ENCODE results near the gene DNAJB1. TPM values are rescaled to one million over a fixed set of nuclear protein-coding genes. Genes with fewer than 3 reads are reported as not detected.

DNAJB1 gene
- total and polyA plus RNA-seq, 2 of the 4 experiments (the other 2 are of a cell fraction): 88.2 to 95.4 TPM

GRCh38 chr19:14545716-14546082, 27.5 kb upstream of the DNAJB1 start:
- Histone ChIP-seq H2AK9ac (replicated peaks; ENCODE audit: low read depth, low read length, poor library complexity) (peak overlapping the region; percentile 42), H4K5ac (ENCODE audit: low read depth, low read length) (no peak overlapping the region), H3K4me2 (ENCODE audit: low read depth, low read length) (no peak overlapping the region), H4K8ac (ENCODE audit: low read depth in 2 of 2, low read length in 2 of 2) (no peak overlapping the region), H3K27ac (ENCODE audit: insufficient read depth, low read length) (no peak overlapping the region), H2BK20ac (ENCODE audit: low read depth, low read length) (no peak overlapping the region), H3K18ac (ENCODE audit: low read depth, low read length) (no peak overlapping the region), H3K79me1 (ENCODE audit: low read depth in 1 of 2, low read length in 2 of 2) (peaks cover 12 to 54% of the 10 kb centered on the region in 2 experiments), H3K9me1 (ENCODE audit: insufficient read depth, low read length) (peaks cover 14% of the 10 kb centered on the region; the same call in 1 of the 2 replicates), H3K27me3 (ENCODE audit: control insufficient read depth, insufficient read depth, low read length) (no peaks in the 10 kb centered on the region), H3K9me3 (ENCODE audit: control insufficient read depth, insufficient read depth, low read length) (no peaks in the 10 kb centered on the region), H3K36me3 (ENCODE audit: control insufficient read depth, insufficient read depth, low read length) (no peaks in the 10 kb centered on the region), H3K56ac (ENCODE audit: extremely low read depth, insufficient read depth, low read length) (no peak overlapping the region), H2AK5ac (ENCODE audit: low read depth, low read length) (no peak overlapping the region), H3K4ac (ENCODE audit: low read depth, low read length) (no peak overlapping the region), H3K9ac (ENCODE audit: low read depth, low read length) (no peak overlapping the region), H2BK5ac (ENCODE audit: low read depth, low read length, poor library complexity, severe bottlenecking) (no peak overlapping the region), H4K20me1 (ENCODE audit: insufficient read depth, low read length) (peaks cover 19% of the 10 kb centered on the region), H3K4me1 (ENCODE audit: control insufficient read depth, insufficient read depth, low read length) (peaks cover 6% of the 10 kb centered on the region; the same call in 1 of the 2 replicates), H4K91ac (ENCODE audit: insufficient read depth, low read depth, low read length) (no peak overlapping the region), H2BK120ac (ENCODE audit: low read depth, low read length) (no peak overlapping the region), H3K14ac (replicated peaks; ENCODE audit: low read depth, low read length) (no peak overlapping the region), H3K23ac (ENCODE audit: low read depth, low read length) (no peak overlapping the region), H2AFZ (replicated peaks; ENCODE audit: low read length, poor library complexity) (no peak overlapping the region), H2BK15ac (ENCODE audit: low read depth, low read length) (no peak overlapping the region), H3K4me3 (ENCODE audit: insufficient read depth, low read depth, low read length) (no peak overlapping the region)
- whole genome bisulfite sequencing, 2 experiments (ENCODE audit: extremely low coverage in 2 of 2, insufficient read length in 1 of 2): 50% methylated on average over 2 of the region's 9 CpGs; no CpG with 5 or more reads in 1 of the 2 experiments
- BruUV-seq (replicated peaks): no TSS peak
- in situ Hi-C loops (cut with MboI; ENCODE audit: low sequenced_read_pairs): no loop called here
- POLR2A ChIA-PET (ENCODE audit: unreplicated experiment): no interaction called here
- dilution Hi-C loops (cut with HindIII; ENCODE audit: low sequenced_read_pairs, unreplicated experiment): no loop called here
- CTCF ChIA-PET: interaction anchor here (1.7 kb wide), 1 partner anchor 12 kb away, joined by 5 read pairs; no protein-coding TSS in a partner anchor
- ATAC-seq (ENCODE audit: low read depth) (no peak), DNase-seq (no peak)
- TF ChIP-seq RCOR1 (IDR thresholded peaks at IDR 0.05; ENCODE audit: insufficient replicate concordance, low read length): no peak
- no peak for TF ChIP-seq MXI1 (IDR thresholded peaks at IDR 0.05; ENCODE audit: borderline replicate concordance, low read depth, low read length)
- TF ChIP-seq SMC3 (IDR thresholded peaks at IDR 0.05; ENCODE audit: low read depth, low read length): no peak
- no peak for TF ChIP-seq CEBPB (IDR thresholded peaks at IDR 0.05; ENCODE audit: low read depth, low read length)
- no peak for TF ChIP-seq NFE2L2 (IDR thresholded peaks at IDR 0.05; ENCODE audit: low read depth, low read length)
- TF ChIP-seq MAFK (IDR thresholded peaks at IDR 0.05; ENCODE audit: low read depth, low read length): no peak
- TF ChIP-seq RAD21 (IDR thresholded peaks at IDR 0.05; ENCODE audit: low read length): no peak
- TF ChIP-seq FOS (IDR thresholded peaks at IDR 0.05; ENCODE audit: low read depth, low read length): no peak
- no peak for TF ChIP-seq BHLHE40 (IDR thresholded peaks at IDR 0.05; ENCODE audit: low read depth, low read length)
- TF ChIP-seq, protein P1, sequence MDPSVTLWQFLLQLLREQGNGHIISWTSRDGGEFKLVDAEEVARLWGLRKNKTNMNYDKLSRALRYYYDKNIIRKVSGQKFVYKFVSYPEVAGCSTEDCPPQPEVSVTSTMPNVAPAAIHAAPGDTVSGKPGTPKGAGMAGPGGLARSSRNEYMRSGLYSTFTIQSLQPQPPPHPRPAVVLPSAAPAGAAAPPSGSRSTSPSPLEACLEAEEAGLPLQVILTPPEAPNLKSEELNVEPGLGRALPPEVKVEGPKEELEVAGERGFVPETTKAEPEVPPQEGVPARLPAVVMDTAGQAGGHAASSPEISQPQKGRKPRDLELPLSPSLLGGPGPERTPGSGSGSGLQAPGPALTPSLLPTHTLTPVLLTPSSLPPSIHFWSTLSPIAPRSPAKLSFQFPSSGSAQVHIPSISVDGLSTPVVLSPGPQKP (IDR thresholded peaks at IDR 0.05; ENCODE audit: borderline replicate concordance, low read depth, low read length): no peak
- TF ChIP-seq, protein P2, sequence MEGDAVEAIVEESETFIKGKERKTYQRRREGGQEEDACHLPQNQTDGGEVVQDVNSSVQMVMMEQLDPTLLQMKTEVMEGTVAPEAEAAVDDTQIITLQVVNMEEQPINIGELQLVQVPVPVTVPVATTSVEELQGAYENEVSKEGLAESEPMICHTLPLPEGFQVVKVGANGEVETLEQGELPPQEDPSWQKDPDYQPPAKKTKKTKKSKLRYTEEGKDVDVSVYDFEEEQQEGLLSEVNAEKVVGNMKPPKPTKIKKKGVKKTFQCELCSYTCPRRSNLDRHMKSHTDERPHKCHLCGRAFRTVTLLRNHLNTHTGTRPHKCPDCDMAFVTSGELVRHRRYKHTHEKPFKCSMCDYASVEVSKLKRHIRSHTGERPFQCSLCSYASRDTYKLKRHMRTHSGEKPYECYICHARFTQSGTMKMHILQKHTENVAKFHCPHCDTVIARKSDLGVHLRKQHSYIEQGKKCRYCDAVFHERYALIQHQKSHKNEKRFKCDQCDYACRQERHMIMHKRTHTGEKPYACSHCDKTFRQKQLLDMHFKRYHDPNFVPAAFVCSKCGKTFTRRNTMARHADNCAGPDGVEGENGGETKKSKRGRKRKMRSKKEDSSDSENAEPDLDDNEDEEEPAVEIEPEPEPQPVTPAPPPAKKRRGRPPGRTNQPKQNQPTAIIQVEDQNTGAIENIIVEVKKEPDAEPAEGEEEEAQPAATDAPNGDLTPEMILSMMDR (conservative IDR thresholded peaks at IDR 0.05; ENCODE audit: low read depth, low read length): no peak
- no peak for TF ChIP-seq CHD1 (IDR thresholded peaks at IDR 0.05; ENCODE audit: low read depth, low read length)
- TF ChIP-seq, protein P3, sequence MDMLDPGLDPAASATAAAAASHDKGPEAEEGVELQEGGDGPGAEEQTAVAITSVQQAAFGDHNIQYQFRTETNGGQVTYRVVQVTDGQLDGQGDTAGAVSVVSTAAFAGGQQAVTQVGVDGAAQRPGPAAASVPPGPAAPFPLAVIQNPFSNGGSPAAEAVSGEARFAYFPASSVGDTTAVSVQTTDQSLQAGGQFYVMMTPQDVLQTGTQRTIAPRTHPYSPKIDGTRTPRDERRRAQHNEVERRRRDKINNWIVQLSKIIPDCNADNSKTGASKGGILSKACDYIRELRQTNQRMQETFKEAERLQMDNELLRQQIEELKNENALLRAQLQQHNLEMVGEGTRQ (IDR thresholded peaks at IDR 0.05; ENCODE audit: low read depth, low read length): no peak
- TF ChIP-seq RFX5 (IDR thresholded peaks at IDR 0.05; ENCODE audit: low read depth, low read length): no peak
- no peak for TF ChIP-seq MAZ (IDR thresholded peaks at IDR 0.05; ENCODE audit: borderline replicate concordance, low read depth, low read length)
- TF ChIP-seq POLR2A (IDR thresholded peaks at IDR 0.05; ENCODE audit: low read depth, low read length): no peak
- intact Hi-C loops (cut with micrococcal nuclease): no loop called here

Measured in IMR-90 (cell line).